HepG2 (cell line): ENCODE data around the gene FBXO10. TPM values are rescaled to one million over a fixed set of nuclear protein-coding genes. Genes with fewer than 3 reads are reported as not detected.

Source experiments
- ATF2 ChIP-seq: sonication (generic); formaldehyde crosslinking; IDR thresholded peaks from 2 replicates; pipeline ENCODE4 v1.4.0; 2020; ENCODE audit warnings: missing genetic modification reagents
- CCDC6 ChIP-seq: sonication (generic); formaldehyde crosslinking; IDR thresholded peaks from 2 replicates; pipeline ENCODE4 v1.8.1; 2022; ENCODE audit warnings: mild to moderate bottlenecking, missing genetic modification reagents, moderate library complexity
- DMTF1 ChIP-seq: sonication (generic); formaldehyde crosslinking; IDR thresholded peaks from 2 replicates; pipeline ENCODE4 v1.4.0; 2020; ENCODE audit warnings: mild to moderate bottlenecking, missing genetic modification reagents
- ERF ChIP-seq: IDR thresholded peaks from 2 replicates; pipeline ENCODE4 v1.6.1; 2018; ENCODE audit warnings: missing biosample characterization, missing genetic modification reagents
- FIP1L1 ChIP-seq: fragments of 200-400 bp; formaldehyde crosslinking; IDR thresholded peaks from 2 replicates; pipeline ENCODE4 v1.6.1; 2018; ENCODE audit warnings: low read depth, mild to moderate bottlenecking, low read length, moderate library complexity, borderline replicate concordance; ENCODE audit not compliant: insufficient read depth
- FOXA3 ChIP-seq: IDR thresholded peaks from 2 replicates; pipeline ENCODE4 v1.6.1; 2016; ENCODE audit warnings: missing genetic modification reagents, missing compliant biosample characterization
- FOXC1 ChIP-seq: sonication (generic); formaldehyde crosslinking; IDR thresholded peaks from 2 replicates; pipeline ENCODE4 v1.8.0; 2022; ENCODE audit warnings: mild to moderate bottlenecking, missing genetic modification reagents, borderline replicate concordance
- KDM1A ChIP-seq: IDR thresholded peaks from 2 replicates; pipeline ENCODE4 v1.6.1; 2016; ENCODE audit warnings: missing compliant biosample characterization
- PHF21A ChIP-seq: sonication (generic); formaldehyde crosslinking; IDR thresholded peaks from 2 replicates; pipeline ENCODE4 v1.5.0; 2020; ENCODE audit warnings: mild to moderate bottlenecking, missing genetic modification reagents
- SNAI1 ChIP-seq: sonication (generic); formaldehyde crosslinking; IDR thresholded peaks from 2 replicates; pipeline ENCODE4 v1.5.0; 2020; ENCODE audit warnings: mild to moderate bottlenecking, missing genetic modification reagents, borderline replicate concordance
- SRSF1 ChIP-seq: fragments of 200-400 bp; formaldehyde crosslinking; optimal IDR thresholded peaks from 2 replicates; pipeline ENCODE3; 2017; ENCODE audit warnings: mild to moderate bottlenecking, low read depth, low read length, moderate library complexity
- TEF ChIP-seq: sonication (generic); formaldehyde crosslinking; IDR thresholded peaks from 2 replicates; pipeline ENCODE4 v1.5.0; 2020; ENCODE audit warnings: missing genetic modification reagents
- ZBTB14 ChIP-seq: sonication (generic); formaldehyde crosslinking; IDR thresholded peaks from 2 replicates; pipeline ENCODE4 v1.4.0; 2020; ENCODE audit warnings: missing genetic modification reagents
- ZMYM4 ChIP-seq: sonication (generic); formaldehyde crosslinking; IDR thresholded peaks from 2 replicates; pipeline ENCODE4 v1.8.1; 2023; ENCODE audit warnings: mild to moderate bottlenecking, missing genetic modification reagents
- ZNF235 ChIP-seq: sonication (generic); formaldehyde crosslinking; IDR thresholded peaks from 2 replicates; pipeline ENCODE4 v1.8.1; 2023; ENCODE audit warnings: mild to moderate bottlenecking, missing genetic modification reagents, borderline replicate concordance
- ZNF326 ChIP-seq: sonication (generic); formaldehyde crosslinking; IDR thresholded peaks from 2 replicates; pipeline ENCODE4 v1.4.0; 2020; ENCODE audit warnings: missing genetic modification reagents, borderline replicate concordance
- ZNF552 ChIP-seq: sonication (generic); formaldehyde crosslinking; IDR thresholded peaks from 2 replicates; pipeline ENCODE4 v1.9.0; 2022; ENCODE audit warnings: missing genetic modification reagents, mild to moderate bottlenecking, borderline replicate concordance
- ZNF614 ChIP-seq: IDR thresholded peaks from 2 replicates; pipeline ENCODE4 v1.6.1; 2018; ENCODE audit warnings: missing biosample characterization, missing genetic modification reagents, inconsistent platforms, borderline replicate concordance
- polyA plus RNA-seq, 8 experiments: library from polyadenylated mRNA; depleted of rRNA in 3 of 8; stranded (reverse) in 7 of 8; unstranded in 1 of 8; fragments of >200 nt; fragmentation: Illumina TruSeq in 4 of 8; extraction: Trizol in 4 of 8; gene quantifications; 2 replicates each; pipeline versions ENCODE4 v1.2.1 to v1.2.3, GENCODE V29; 2011 to 2016; ENCODE audit warnings: low read depth in 4 of 8, missing spikeins in 1 of 8, mixed read lengths in 1 of 8; ENCODE audit not compliant: insufficient read depth in 1 of 8
- total RNA-seq, 5 experiments: library from RNA; depleted of rRNA; stranded (reverse); fragments of >200 nt; fragmentation: Illumina TruSeq; extraction: Trizol; gene quantifications; 2 replicates each; pipeline ENCODE4 v1.2.3, GENCODE V29; 2016; ENCODE audit warnings: low read depth in 1 of 5
- TF ChIP-seq, protein P1 (sequence below): sonication (generic); formaldehyde crosslinking; IDR thresholded peaks from 2 replicates; pipeline ENCODE4 v1.4.0; 2020; ENCODE audit warnings: missing genetic modification reagents
- TF ChIP-seq, protein P2 (sequence below): sonication (generic); formaldehyde crosslinking; conservative IDR thresholded peaks from 2 replicates; pipeline ENCODE4 v1.4.0; 2020; ENCODE audit warnings: missing genetic modification reagents
- TF ChIP-seq, protein P3 (sequence below): sonication (generic); formaldehyde crosslinking; IDR thresholded peaks from 2 replicates; pipeline ENCODE4 v1.4.0; 2020; ENCODE audit warnings: mild to moderate bottlenecking, missing genetic modification reagents

The FBXO10 gene
- total and polyA plus RNA-seq, 2 of the 13 experiments (the other 11 are each of a cell fraction or from before 2014, with no cell fraction given): 3.1 to 5.1 TPM

DNA sequence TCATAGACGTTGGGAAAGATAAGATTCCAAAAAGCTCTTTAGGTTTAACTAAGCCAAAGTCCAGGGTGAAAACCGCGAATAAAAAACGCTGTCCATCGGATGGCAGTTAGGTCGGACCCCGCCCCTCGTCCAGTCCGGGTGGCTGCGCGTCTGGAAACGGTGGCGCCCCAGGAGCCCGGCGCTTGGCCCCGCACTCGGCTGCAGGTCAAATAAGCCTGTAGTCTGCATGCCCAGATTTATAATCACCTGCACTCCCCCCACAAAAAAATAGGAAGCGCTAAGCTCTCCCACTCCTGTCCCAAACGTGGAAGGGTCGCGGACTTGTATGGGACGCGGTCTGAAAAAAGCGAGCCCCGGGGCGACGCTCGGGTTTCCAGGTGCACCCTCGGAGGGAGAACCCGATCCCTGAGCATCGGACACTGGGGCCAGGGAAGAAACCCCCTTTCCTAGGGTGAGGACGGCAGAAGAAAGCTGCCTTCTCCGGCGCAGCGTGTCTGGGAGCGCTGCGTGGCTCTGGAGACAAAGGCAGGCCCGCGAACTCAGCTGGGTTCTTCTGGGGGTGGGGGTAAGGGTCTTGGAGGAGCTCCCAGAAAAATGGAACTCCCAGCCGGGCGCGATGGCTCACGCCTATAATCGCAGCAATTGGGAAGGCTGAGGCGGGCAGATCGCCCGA lies 110.0 kb downstream of the FBXO10 start (continued):
- TF ChIP-seq DMTF1 (CRISPR knock-in tag) (no peak), KDM1A (CRISPR knock-in tag) (no peak), ATF2 (CRISPR knock-in tag) (no peak), SNAI1 (no peak), TEF (CRISPR knock-in tag) (no peak), PHF21A (CRISPR knock-in tag) (peak; percentile 41; the same call in 1 of the 2 replicates), SRSF1 (no peak), ZNF552 (no peak), ERF (CRISPR knock-in tag) (no peak), CCDC6 (CRISPR knock-in tag) (peak; percentile 57; the same call in 1 of the 2 replicates), ZNF326 (CRISPR knock-in tag) (no peak), FOXC1 (CRISPR knock-in tag) (no peak), FIP1L1 (no peak), FOXA3 (CRISPR knock-in tag) (no peak), ZNF235 (CRISPR knock-in tag) (no peak), ZNF614 (CRISPR knock-in tag) (no peak), ZBTB14 (CRISPR knock-in tag) (no peak), ZMYM4 (CRISPR knock-in tag) (0 out of 2 replicates have a peak, but pooled peaks have one; percentile 6)
- TF ChIP-seq, protein P1, sequence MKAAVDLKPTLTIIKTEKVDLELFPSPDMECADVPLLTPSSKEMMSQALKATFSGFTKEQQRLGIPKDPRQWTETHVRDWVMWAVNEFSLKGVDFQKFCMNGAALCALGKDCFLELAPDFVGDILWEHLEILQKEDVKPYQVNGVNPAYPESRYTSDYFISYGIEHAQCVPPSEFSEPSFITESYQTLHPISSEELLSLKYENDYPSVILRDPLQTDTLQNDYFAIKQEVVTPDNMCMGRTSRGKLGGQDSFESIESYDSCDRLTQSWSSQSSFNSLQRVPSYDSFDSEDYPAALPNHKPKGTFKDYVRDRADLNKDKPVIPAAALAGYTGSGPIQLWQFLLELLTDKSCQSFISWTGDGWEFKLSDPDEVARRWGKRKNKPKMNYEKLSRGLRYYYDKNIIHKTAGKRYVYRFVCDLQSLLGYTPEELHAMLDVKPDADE (CRISPR knock-in tag): no peak
- TF ChIP-seq, protein P2, sequence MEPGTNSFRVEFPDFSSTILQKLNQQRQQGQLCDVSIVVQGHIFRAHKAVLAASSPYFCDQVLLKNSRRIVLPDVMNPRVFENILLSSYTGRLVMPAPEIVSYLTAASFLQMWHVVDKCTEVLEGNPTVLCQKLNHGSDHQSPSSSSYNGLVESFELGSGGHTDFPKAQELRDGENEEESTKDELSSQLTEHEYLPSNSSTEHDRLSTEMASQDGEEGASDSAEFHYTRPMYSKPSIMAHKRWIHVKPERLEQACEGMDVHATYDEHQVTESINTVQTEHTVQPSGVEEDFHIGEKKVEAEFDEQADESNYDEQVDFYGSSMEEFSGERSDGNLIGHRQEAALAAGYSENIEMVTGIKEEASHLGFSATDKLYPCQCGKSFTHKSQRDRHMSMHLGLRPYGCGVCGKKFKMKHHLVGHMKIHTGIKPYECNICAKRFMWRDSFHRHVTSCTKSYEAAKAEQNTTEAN: no peak
- TF ChIP-seq, protein P3, sequence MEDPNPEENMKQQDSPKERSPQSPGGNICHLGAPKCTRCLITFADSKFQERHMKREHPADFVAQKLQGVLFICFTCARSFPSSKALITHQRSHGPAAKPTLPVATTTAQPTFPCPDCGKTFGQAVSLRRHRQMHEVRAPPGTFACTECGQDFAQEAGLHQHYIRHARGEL: no peak
